ENCODE data around the gene FAM83C. TPM values are rescaled to one million over a fixed set of nuclear protein-coding genes. Genes with fewer than 3 reads are reported as not detected.

Gene FAM83C
- total and polyA plus RNA-seq, 2 experiments from 2014 or later: not detected

- H3K9me2 ChIP-seq (replicated peaks; ENCODE audit: insufficient read depth): no peaks in the 10 kb centered on the region
- no peaks in the 10 kb centered on the region for H3K79me2 ChIP-seq
- no peak for DNase-seq (ENCODE audit: low spot score)
- H3K36me3 ChIP-seq (replicated peaks; ENCODE audit: insufficient read depth, low read depth): no peaks in the 10 kb centered on the region
- no peak overlapping the region for H3K4me3 ChIP-seq
- 53% methylated on average over 4 of the region's 4 CpGs for WGBS (ENCODE audit: low lambda C conversion rate, missing lambda C conversion rate)
- no peaks in the 10 kb centered on the region for H4K20me1 ChIP-seq (ENCODE audit: insufficient read depth, poor library complexity, severe bottlenecking)
- H3K4me1 ChIP-seq (ENCODE audit: insufficient read depth): peaks cover 37% of the 10 kb centered on the region
- peak overlapping the region; percentile 95 for H3K27ac ChIP-seq
- TF ChIP-seq EZH2phosphoT487 (IDR thresholded peaks at IDR 0.05; ENCODE audit: low read depth, severe bottlenecking, unreplicated experiment): no peak
- TF ChIP-seq CTCF (IDR thresholded peaks at IDR 0.05; ENCODE audit: poor library complexity): no peak
- TF ChIP-seq EZH2 (IDR thresholded peaks at IDR 0.05; ENCODE audit: borderline replicate concordance): no peak
- no peaks in the 10 kb centered on the region for H3K9me3 ChIP-seq (ENCODE audit: low read depth)
- no peak overlapping the region for H3K4me2 ChIP-seq
- H3K27me3 ChIP-seq: no peaks in the 10 kb centered on the region
- H2AFZ ChIP-seq: no peak overlapping the region
Observed at GRCh38 chr20:35328689-35329088, 36.5 kb upstream of the FAM83C start.

- TF ChIP-seq CTCF (IDR thresholded peaks at IDR 0.05; ENCODE audit: poor library complexity) (no peak), EZH2 (IDR thresholded peaks at IDR 0.05; ENCODE audit: borderline replicate concordance) (no peak)
- Histone ChIP-seq H3K9me2 (replicated peaks; ENCODE audit: insufficient read depth) (no peaks in the 10 kb centered on the region), H3K27ac (peak overlapping the region; percentile 95), H4K20me1 (ENCODE audit: insufficient read depth, poor library complexity, severe bottlenecking) (no peaks in the 10 kb centered on the region), H3K4me1 (ENCODE audit: insufficient read depth) (peaks cover 37% of the 10 kb centered on the region), H3K9me3 (ENCODE audit: low read depth) (no peaks in the 10 kb centered on the region), H2AFZ (no peak overlapping the region), H3K4me2 (no peak overlapping the region), H3K4me3 (no peak overlapping the region), H3K27me3 (no peaks in the 10 kb centered on the region), H3K79me2 (no peaks in the 10 kb centered on the region), H3K36me3 (replicated peaks; ENCODE audit: insufficient read depth, low read depth) (no peaks in the 10 kb centered on the region)
- no peak for DNase-seq (ENCODE audit: low spot score)
- 89% methylated on average over 3 of the region's 3 CpGs for WGBS (ENCODE audit: low lambda C conversion rate, missing lambda C conversion rate)
Observed at GRCh38 chr20:35328095-35328685, 36.0 kb upstream of the FAM83C start.

- TF ChIP-seq CTCF (IDR thresholded peaks at IDR 0.05; ENCODE audit: poor library complexity) (no peak), EZH2phosphoT487 (IDR thresholded peaks at IDR 0.05; ENCODE audit: low read depth, severe bottlenecking, unreplicated experiment) (no peak), EZH2 (IDR thresholded peaks at IDR 0.05; ENCODE audit: borderline replicate concordance) (no peak)
- peak; percentile 81 for DNase-seq (ENCODE audit: low spot score)
- 67% methylated on average over 4 of the region's 4 CpGs for WGBS (ENCODE audit: low lambda C conversion rate, missing lambda C conversion rate)
Observed at GRCh38 chr20:35327074-35327976, 35.1 kb upstream of the FAM83C start.

More at GRCh38 chr20:35327074-35327976, 35.1 kb upstream of the FAM83C start:
- Histone ChIP-seq H4K20me1 (ENCODE audit: insufficient read depth, poor library complexity, severe bottlenecking) (no peaks in the 10 kb centered on the region), H3K36me3 (replicated peaks; ENCODE audit: insufficient read depth, low read depth) (no peaks in the 10 kb centered on the region), H3K27me3 (no peaks in the 10 kb centered on the region), H3K79me2 (no peaks in the 10 kb centered on the region), H3K4me2 (no peak overlapping the region), H3K27ac (peak overlapping the region; percentile 95), H3K4me3 (no peak overlapping the region), H2AFZ (no peak overlapping the region), H3K4me1 (ENCODE audit: insufficient read depth) (peaks cover 37% of the 10 kb centered on the region), H3K9me2 (replicated peaks; ENCODE audit: insufficient read depth) (no peaks in the 10 kb centered on the region), H3K9me3 (ENCODE audit: low read depth) (no peaks in the 10 kb centered on the region)
